WTC11 (cell line): Measurements from ENCODE around the gene NIT2. TPM values are rescaled to one million over a fixed set of nuclear protein-coding genes. Genes with fewer than 3 reads are reported as not detected.

Source experiments
- ATAC-seq: fragments of 200-7000 bp; cut with Tn5 transposase; 2 replicates; pipeline ENCODE4 v1.10.0; 2021; ENCODE audit warnings: mild to moderate bottlenecking, moderate library complexity
- CTCF ChIA-PET: fragments of 300-600 bp; sonication (Branson Sonifier 250); formaldehyde crosslinking; loops from one replicate; lab custom pipeline; 2021; ENCODE audit warnings: antibody characterized with exemption; lab: Charles Lee
- POLR2A ChIA-PET: fragments of 350-600 bp; sonication (Branson Sonifier 250); formaldehyde crosslinking; loops from one replicate; lab custom pipeline; 2021; ENCODE audit warnings: antibody characterized with exemption; lab: Charles Lee
- DNase-seq: peaks from one replicate; pipeline ENCODE4 v3.0.0; 2021; ENCODE audit warnings: low spot score
- H3K27ac Mint-ChIP-seq: 2 replicates; pipeline ENCODE4 v1.8.0; 2021; ENCODE audit warnings: mixed read lengths
- H3K27me3 Mint-ChIP-seq: 2 replicates; pipeline ENCODE4 v1.8.0; 2021; ENCODE audit warnings: low read depth, mild to moderate bottlenecking, moderate library complexity, mixed read lengths
- H3K36me3 Mint-ChIP-seq: 2 replicates; pipeline ENCODE4 v1.8.0; 2021; ENCODE audit warnings: mixed read lengths
- H3K4me1 Mint-ChIP-seq: 2 replicates; pipeline ENCODE4 v1.8.0; 2022; ENCODE audit warnings: mixed read lengths
- H3K4me3 Mint-ChIP-seq: 2 replicates; pipeline ENCODE4 v1.8.0; 2021; ENCODE audit warnings: mild to moderate bottlenecking, moderate library complexity, mixed read lengths
- H3K9me3 Mint-ChIP-seq: 2 replicates; pipeline ENCODE4 v1.8.0; 2021; ENCODE audit warnings: mixed read lengths
- ELF4 ChIP-seq: sonication (generic); formaldehyde crosslinking; IDR thresholded peaks from 2 replicates; pipeline ENCODE4 v1.8.1; 2022; ENCODE audit warnings: low read depth, mild to moderate bottlenecking, moderate library complexity, missing genetic modification reagents
- GABPB1 ChIP-seq: sonication (generic); formaldehyde crosslinking; IDR thresholded peaks from 2 replicates; pipeline ENCODE4 v1.8.1; 2023; ENCODE audit warnings: mild to moderate bottlenecking, missing genetic modification reagents
- GRHL2 ChIP-seq: fragments of 250-450 bp; sonication (Bioruptor Pico); IDR thresholded peaks from 2 replicates; pipeline ENCODE4 v1.8.0; 2022; ENCODE audit warnings: mild to moderate bottlenecking, moderate library complexity; ENCODE audit not compliant: insufficient replicate concordance, severe bottlenecking
- HMGA2 ChIP-seq: fragments of 250-450 bp; sonication (Bioruptor Pico); IDR thresholded peaks from 2 replicates; pipeline ENCODE4 v1.4.0; 2021; ENCODE audit warnings: mild to moderate bottlenecking, moderate library complexity
- JAZF1 ChIP-seq: fragments of 250-450 bp; sonication (Bioruptor Pico); IDR thresholded peaks from 2 replicates; pipeline ENCODE4 v1.9.0; 2021; ENCODE audit warnings: moderate library complexity, mild to moderate bottlenecking, inconsistent platforms
- JUN ChIP-seq: sonication (generic); formaldehyde crosslinking; IDR thresholded peaks from 2 replicates; pipeline ENCODE4 v1.8.0; 2023; ENCODE audit warnings: mild to moderate bottlenecking, missing genetic modification reagents
- MXD4 ChIP-seq: fragments of 250-450 bp; sonication (Bioruptor Pico); IDR thresholded peaks from 2 replicates; pipeline ENCODE4 v1.8.0; 2021; ENCODE audit warnings: mild to moderate bottlenecking, moderate library complexity, borderline replicate concordance
- NFATC4 ChIP-seq: fragments of 250-450 bp; sonication (Bioruptor Pico); IDR thresholded peaks from 2 replicates; pipeline ENCODE4 v1.9.0; 2021; ENCODE audit warnings: mild to moderate bottlenecking
- NR3C1 ChIP-seq: sonication (generic); formaldehyde crosslinking; conservative IDR thresholded peaks from 2 replicates; pipeline ENCODE4 v1.8.1; 2023; ENCODE audit warnings: low read depth, mild to moderate bottlenecking, missing genetic modification reagents
- RELA ChIP-seq: sonication (generic); formaldehyde crosslinking; IDR thresholded peaks from 2 replicates; pipeline ENCODE4 v1.8.1; 2022; ENCODE audit warnings: missing genetic modification reagents, mild to moderate bottlenecking, borderline replicate concordance
- ZNF219 ChIP-seq: sonication (generic); formaldehyde crosslinking; IDR thresholded peaks from 2 replicates; pipeline ENCODE4 v1.8.0; 2023; ENCODE audit warnings: missing genetic modification reagents, mild to moderate bottlenecking, borderline replicate concordance
- ZNF671 ChIP-seq: fragments of 250-450 bp; sonication (Bioruptor Pico); IDR thresholded peaks from 2 replicates; pipeline ENCODE4 v1.8.0; 2021; ENCODE audit warnings: mild to moderate bottlenecking
- total RNA-seq: library from RNA; stranded (reverse); gene quantifications from 3 replicates; pipeline ENCODE4 v1.2.3, GENCODE V29; 2021
- TF ChIP-seq, protein P1 (sequence below): sonication (generic); formaldehyde crosslinking; IDR thresholded peaks from 2 replicates; pipeline ENCODE4 v1.8.0; 2023; ENCODE audit warnings: mild to moderate bottlenecking, missing genetic modification reagents
- TF ChIP-seq, protein P2 (sequence below): sonication (generic); formaldehyde crosslinking; IDR thresholded peaks from 2 replicates; pipeline ENCODE4 v1.8.1; 2022; ENCODE audit warnings: mild to moderate bottlenecking, missing genetic modification reagents, moderate library complexity, borderline replicate concordance
- TF ChIP-seq, protein P3 (sequence below): fragments of 200-600 bp; IDR thresholded peaks from 2 replicates; pipeline ENCODE4 v1.8.0; 2022; ENCODE audit warnings: antibody characterized with exemption
- TF ChIP-seq, protein P4 (sequence below): sonication (generic); formaldehyde crosslinking; IDR thresholded peaks from 2 replicates; pipeline ENCODE4 v1.8.0; 2022; ENCODE audit warnings: mild to moderate bottlenecking, missing genetic modification reagents
- TF ChIP-seq, protein P5 (sequence below): fragments of 250-450 bp; sonication (Bioruptor Pico); IDR thresholded peaks from 2 replicates; pipeline ENCODE4 v1.9.0; 2021; ENCODE audit warnings: moderate library complexity, mild to moderate bottlenecking, inconsistent platforms, borderline replicate concordance
- TF ChIP-seq, protein P6 (sequence below): sonication (generic); formaldehyde crosslinking; IDR thresholded peaks from 2 replicates; pipeline ENCODE4 v1.8.1; 2023; ENCODE audit warnings: mild to moderate bottlenecking, missing genetic modification reagents
- TF ChIP-seq, protein P7 (sequence below): fragments of 250-450 bp; sonication (Bioruptor Pico); IDR thresholded peaks from 2 replicates; pipeline ENCODE4 v1.9.0; 2021; ENCODE audit warnings: mild to moderate bottlenecking
- TF ChIP-seq, protein P8 (sequence below): sonication (generic); formaldehyde crosslinking; IDR thresholded peaks from 2 replicates; pipeline ENCODE4 v1.8.0; 2022; ENCODE audit warnings: mild to moderate bottlenecking, missing genetic modification reagents
- TF ChIP-seq, protein P9 (sequence below): sonication (generic); formaldehyde crosslinking; IDR thresholded peaks from 2 replicates; pipeline ENCODE4 v1.8.1; 2023; ENCODE audit warnings: mild to moderate bottlenecking, missing genetic modification reagents

Gene NIT2
- total RNA-seq, 1 experiment from 2014 or later: 27.3 TPM

DNA sequence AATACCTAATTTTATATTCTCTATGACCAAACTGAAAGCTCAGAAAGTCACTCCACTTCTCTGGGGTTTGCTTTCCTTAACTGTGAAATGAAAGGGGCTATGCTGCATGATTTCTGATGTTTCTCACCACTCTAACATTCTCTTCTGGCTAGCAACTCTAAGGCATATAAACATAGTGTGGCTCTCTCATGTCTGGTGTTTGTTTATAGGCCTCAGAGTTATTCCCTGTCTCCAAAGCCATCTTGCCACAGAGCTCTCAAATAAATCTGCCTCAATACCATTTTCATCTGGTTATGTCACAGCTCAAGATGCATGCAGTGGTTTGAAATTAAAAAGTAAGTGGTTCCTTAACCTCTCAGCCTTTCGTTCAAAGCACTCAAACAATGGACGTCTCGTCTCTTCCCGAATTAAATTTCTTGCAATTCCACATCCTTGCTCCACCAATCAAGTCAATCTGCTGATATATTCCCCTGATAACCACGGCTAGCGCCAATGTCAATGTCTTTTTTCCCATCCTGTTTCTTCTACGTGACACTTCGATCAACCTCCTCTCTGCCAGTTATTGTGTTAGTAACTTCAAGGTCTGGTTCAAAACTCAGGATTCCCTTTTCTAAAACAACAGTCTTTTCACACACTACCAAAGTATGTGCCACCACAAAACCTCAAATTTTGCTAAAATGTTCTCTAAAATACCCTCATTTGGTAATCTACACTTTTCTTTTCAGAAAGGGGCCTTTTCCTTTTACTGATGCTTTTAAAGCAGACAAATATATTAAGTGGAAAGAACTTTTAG, 50.4 kb downstream of the NIT2 start:
- Mint-ChIP-seq H3K9me3 (peaks cover 11% of the 10 kb centered on the region), H3K36me3 (peaks cover 49% of the 10 kb centered on the region), H3K27ac (no peak overlapping the region), H3K4me1 (no peaks in the 10 kb centered on the region), H3K27me3 (no peaks in the 10 kb centered on the region), H3K4me3 (no peak overlapping the region)
- no peak for DNase-seq
- TF ChIP-seq, protein P1, sequence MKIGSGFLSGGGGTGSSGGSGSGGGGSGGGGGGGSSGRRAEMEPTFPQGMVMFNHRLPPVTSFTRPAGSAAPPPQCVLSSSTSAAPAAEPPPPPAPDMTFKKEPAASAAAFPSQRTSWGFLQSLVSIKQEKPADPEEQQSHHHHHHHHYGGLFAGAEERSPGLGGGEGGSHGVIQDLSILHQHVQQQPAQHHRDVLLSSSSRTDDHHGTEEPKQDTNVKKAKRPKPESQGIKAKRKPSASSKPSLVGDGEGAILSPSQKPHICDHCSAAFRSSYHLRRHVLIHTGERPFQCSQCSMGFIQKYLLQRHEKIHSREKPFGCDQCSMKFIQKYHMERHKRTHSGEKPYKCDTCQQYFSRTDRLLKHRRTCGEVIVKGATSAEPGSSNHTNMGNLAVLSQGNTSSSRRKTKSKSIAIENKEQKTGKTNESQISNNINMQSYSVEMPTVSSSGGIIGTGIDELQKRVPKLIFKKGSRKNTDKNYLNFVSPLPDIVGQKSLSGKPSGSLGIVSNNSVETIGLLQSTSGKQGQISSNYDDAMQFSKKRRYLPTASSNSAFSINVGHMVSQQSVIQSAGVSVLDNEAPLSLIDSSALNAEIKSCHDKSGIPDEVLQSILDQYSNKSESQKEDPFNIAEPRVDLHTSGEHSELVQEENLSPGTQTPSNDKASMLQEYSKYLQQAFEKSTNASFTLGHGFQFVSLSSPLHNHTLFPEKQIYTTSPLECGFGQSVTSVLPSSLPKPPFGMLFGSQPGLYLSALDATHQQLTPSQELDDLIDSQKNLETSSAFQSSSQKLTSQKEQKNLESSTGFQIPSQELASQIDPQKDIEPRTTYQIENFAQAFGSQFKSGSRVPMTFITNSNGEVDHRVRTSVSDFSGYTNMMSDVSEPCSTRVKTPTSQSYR (CRISPR knock-in tag): no peak
- TF ChIP-seq, protein P2, sequence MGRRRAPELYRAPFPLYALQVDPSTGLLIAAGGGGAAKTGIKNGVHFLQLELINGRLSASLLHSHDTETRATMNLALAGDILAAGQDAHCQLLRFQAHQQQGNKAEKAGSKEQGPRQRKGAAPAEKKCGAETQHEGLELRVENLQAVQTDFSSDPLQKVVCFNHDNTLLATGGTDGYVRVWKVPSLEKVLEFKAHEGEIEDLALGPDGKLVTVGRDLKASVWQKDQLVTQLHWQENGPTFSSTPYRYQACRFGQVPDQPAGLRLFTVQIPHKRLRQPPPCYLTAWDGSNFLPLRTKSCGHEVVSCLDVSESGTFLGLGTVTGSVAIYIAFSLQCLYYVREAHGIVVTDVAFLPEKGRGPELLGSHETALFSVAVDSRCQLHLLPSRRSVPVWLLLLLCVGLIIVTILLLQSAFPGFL (CRISPR knock-in tag): no peak
- TF ChIP-seq ZNF219 (CRISPR knock-in tag) (no peak), NR3C1 (no peak), HMGA2 (CRISPR knock-in tag) (no peak), GRHL2 (CRISPR knock-in tag) (no peak), GABPB1 (CRISPR knock-in tag) (no peak), JUN (no peak), MXD4 (no peak), ZNF671 (no peak), RELA (no peak)
- TF ChIP-seq, protein P3, sequence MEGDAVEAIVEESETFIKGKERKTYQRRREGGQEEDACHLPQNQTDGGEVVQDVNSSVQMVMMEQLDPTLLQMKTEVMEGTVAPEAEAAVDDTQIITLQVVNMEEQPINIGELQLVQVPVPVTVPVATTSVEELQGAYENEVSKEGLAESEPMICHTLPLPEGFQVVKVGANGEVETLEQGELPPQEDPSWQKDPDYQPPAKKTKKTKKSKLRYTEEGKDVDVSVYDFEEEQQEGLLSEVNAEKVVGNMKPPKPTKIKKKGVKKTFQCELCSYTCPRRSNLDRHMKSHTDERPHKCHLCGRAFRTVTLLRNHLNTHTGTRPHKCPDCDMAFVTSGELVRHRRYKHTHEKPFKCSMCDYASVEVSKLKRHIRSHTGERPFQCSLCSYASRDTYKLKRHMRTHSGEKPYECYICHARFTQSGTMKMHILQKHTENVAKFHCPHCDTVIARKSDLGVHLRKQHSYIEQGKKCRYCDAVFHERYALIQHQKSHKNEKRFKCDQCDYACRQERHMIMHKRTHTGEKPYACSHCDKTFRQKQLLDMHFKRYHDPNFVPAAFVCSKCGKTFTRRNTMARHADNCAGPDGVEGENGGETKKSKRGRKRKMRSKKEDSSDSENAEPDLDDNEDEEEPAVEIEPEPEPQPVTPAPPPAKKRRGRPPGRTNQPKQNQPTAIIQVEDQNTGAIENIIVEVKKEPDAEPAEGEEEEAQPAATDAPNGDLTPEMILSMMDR: no peak
- ChIA-PET POLR2A (no interaction called here), CTCF (interaction anchor here (0.5 kb wide), 1 partner anchor 553 kb away, joined by 4 read pairs; no protein-coding TSS in a partner anchor)
- no peak for ATAC-seq

DNA sequence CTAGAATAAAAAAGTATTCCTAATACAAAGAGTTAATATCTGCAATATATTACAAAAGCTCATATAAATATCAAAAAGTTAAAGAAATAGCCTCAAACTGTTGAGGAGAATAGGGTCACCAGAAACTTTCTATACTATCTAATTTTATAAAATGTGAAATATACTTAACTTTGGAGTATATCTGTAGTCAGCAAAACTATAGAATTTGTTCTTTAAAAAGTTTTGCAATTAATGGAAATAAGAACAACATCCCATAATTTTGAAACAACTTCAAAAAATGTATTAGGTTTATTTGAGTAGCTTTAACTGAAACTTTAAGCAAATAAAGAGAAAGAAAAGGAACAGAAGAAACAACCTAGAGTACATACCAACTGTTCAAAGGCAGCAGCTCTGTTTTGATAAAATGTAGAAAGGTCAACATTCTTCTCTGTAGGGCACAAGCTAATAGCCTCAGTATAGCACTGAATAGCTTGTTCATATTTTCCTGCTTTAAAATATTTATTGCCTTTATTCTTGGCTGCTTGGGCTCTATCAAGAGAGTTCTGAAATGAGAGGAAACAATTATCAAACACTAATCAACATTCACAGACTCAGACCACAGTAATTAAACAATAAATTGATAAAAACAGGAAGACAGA, 52.0 kb downstream of the NIT2 start:
- H3K4me1 Mint-ChIP-seq: no peaks in the 10 kb centered on the region
- POLR2A ChIA-PET: no interaction called here
- peaks cover 42% of the 10 kb centered on the region for H3K36me3 Mint-ChIP-seq
- ATAC-seq (no peak), DNase-seq (no peak)
- CTCF ChIA-PET: no interaction called here
- H3K4me3 Mint-ChIP-seq: no peak overlapping the region
- H3K9me3 Mint-ChIP-seq: peaks cover 11% of the 10 kb centered on the region
- no peak overlapping the region for H3K27ac Mint-ChIP-seq
- no peaks in the 10 kb centered on the region for H3K27me3 Mint-ChIP-seq
- TF ChIP-seq GRHL2 (CRISPR knock-in tag) (no peak), NFATC4 (CRISPR knock-in tag) (no peak), JAZF1 (CRISPR knock-in tag) (no peak), ELF4 (CRISPR knock-in tag) (no peak)
- TF ChIP-seq, protein P4, sequence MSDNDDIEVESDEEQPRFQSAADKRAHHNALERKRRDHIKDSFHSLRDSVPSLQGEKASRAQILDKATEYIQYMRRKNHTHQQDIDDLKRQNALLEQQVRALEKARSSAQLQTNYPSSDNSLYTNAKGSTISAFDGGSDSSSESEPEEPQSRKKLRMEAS (CRISPR knock-in tag): no peak
- TF ChIP-seq, protein P5, sequence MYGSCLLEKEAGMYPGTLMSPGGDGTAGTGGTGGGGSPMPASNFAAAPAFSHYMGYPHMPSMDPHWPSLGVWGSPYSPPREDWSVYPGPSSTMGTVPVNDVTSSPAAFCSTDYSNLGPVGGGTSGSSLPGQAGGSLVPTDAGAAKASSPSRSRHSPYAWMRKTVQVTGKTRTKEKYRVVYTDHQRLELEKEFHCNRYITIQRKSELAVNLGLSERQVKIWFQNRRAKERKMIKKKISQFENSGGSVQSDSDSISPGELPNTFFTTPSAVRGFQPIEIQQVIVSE (CRISPR knock-in tag): no peak
- TF ChIP-seq, protein P6, sequence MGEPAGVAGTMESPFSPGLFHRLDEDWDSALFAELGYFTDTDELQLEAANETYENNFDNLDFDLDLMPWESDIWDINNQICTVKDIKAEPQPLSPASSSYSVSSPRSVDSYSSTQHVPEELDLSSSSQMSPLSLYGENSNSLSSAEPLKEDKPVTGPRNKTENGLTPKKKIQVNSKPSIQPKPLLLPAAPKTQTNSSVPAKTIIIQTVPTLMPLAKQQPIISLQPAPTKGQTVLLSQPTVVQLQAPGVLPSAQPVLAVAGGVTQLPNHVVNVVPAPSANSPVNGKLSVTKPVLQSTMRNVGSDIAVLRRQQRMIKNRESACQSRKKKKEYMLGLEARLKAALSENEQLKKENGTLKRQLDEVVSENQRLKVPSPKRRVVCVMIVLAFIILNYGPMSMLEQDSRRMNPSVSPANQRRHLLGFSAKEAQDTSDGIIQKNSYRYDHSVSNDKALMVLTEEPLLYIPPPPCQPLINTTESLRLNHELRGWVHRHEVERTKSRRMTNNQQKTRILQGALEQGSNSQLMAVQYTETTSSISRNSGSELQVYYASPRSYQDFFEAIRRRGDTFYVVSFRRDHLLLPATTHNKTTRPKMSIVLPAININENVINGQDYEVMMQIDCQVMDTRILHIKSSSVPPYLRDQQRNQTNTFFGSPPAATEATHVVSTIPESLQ (CRISPR knock-in tag): no peak
- TF ChIP-seq, protein P7, sequence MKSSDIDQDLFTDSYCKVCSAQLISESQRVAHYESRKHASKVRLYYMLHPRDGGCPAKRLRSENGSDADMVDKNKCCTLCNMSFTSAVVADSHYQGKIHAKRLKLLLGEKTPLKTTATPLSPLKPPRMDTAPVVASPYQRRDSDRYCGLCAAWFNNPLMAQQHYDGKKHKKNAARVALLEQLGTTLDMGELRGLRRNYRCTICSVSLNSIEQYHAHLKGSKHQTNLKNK (CRISPR knock-in tag): no peak
- TF ChIP-seq, protein P8, sequence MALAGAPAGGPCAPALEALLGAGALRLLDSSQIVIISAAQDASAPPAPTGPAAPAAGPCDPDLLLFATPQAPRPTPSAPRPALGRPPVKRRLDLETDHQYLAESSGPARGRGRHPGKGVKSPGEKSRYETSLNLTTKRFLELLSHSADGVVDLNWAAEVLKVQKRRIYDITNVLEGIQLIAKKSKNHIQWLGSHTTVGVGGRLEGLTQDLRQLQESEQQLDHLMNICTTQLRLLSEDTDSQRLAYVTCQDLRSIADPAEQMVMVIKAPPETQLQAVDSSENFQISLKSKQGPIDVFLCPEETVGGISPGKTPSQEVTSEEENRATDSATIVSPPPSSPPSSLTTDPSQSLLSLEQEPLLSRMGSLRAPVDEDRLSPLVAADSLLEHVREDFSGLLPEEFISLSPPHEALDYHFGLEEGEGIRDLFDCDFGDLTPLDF (CRISPR knock-in tag): no peak
- TF ChIP-seq, protein P9, sequence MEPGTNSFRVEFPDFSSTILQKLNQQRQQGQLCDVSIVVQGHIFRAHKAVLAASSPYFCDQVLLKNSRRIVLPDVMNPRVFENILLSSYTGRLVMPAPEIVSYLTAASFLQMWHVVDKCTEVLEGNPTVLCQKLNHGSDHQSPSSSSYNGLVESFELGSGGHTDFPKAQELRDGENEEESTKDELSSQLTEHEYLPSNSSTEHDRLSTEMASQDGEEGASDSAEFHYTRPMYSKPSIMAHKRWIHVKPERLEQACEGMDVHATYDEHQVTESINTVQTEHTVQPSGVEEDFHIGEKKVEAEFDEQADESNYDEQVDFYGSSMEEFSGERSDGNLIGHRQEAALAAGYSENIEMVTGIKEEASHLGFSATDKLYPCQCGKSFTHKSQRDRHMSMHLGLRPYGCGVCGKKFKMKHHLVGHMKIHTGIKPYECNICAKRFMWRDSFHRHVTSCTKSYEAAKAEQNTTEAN (CRISPR knock-in tag): no peak
